Lower leg skin (tissue), 3 donors: ENCODE results near the gene LMF2.

Source experiments
- POLR2A ChIP-seq, 2 donors: fragments of 450-650 bp; IDR thresholded peaks; one replicate each; pipeline ENCODE4 v1.6.1; 2016 to 2017; ENCODE audit warnings: antibody characterized with exemption in 2 of 2, mild to moderate bottlenecking in 1 of 2, moderate library complexity in 1 of 2
- TF ChIP-seq, protein P1 (sequence below), 3 donors: fragments of 450-650 bp; IDR thresholded peaks; one replicate each; pipeline ENCODE4 v1.5.1; 2016; ENCODE audit warnings: antibody characterized with exemption in 3 of 3, mild to moderate bottlenecking in 3 of 3, moderate library complexity in 2 of 3

DNA sequence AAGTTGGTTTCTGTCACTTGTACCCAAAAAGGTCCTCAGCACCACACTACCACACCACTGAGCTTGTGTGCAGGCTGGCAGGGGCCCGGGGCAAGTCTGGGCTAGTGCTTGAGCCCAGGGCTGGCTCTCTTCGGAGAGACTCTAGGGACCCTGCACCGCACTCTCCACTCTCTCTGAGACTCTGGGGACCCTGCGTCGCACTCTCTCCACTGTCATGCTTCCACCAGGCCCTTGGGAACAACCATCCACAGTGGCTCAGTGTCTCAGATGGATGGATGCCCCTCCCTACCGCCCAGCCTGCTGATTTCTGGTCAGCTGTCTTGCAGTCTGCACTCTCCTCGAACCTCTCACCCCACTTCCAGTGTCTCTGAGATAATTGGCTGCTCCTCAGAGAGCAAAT lies 30.6 kb downstream of the LMF2 start:
- TF ChIP-seq, protein P1, sequence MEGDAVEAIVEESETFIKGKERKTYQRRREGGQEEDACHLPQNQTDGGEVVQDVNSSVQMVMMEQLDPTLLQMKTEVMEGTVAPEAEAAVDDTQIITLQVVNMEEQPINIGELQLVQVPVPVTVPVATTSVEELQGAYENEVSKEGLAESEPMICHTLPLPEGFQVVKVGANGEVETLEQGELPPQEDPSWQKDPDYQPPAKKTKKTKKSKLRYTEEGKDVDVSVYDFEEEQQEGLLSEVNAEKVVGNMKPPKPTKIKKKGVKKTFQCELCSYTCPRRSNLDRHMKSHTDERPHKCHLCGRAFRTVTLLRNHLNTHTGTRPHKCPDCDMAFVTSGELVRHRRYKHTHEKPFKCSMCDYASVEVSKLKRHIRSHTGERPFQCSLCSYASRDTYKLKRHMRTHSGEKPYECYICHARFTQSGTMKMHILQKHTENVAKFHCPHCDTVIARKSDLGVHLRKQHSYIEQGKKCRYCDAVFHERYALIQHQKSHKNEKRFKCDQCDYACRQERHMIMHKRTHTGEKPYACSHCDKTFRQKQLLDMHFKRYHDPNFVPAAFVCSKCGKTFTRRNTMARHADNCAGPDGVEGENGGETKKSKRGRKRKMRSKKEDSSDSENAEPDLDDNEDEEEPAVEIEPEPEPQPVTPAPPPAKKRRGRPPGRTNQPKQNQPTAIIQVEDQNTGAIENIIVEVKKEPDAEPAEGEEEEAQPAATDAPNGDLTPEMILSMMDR (IDR thresholded peaks at IDR 0.05): no peak
- TF ChIP-seq POLR2A (IDR thresholded peaks at IDR 0.05): no peak
